HepG2 (cell line): ENCODE data around the gene TRIO. TPM values are rescaled to one million over a fixed set of nuclear protein-coding genes. Genes with fewer than 3 reads are reported as not detected.
A peak's percentile ranks its signal among the peaks of the same experiment; 100 is the strongest.

Source experiments
- BATF2 ChIP-seq: sonication (generic); formaldehyde crosslinking; IDR thresholded peaks from 2 replicates; pipeline ENCODE4 v1.8.0; 2022; ENCODE audit warnings: mild to moderate bottlenecking, missing genetic modification reagents, moderate library complexity
- CREM ChIP-seq, 2 experiments: sonication (generic) in 1 of 2; formaldehyde crosslinking in 1 of 2; IDR thresholded peaks; 2 replicates each; pipeline versions ENCODE4 v1.4.0 to v1.6.1; 2016 to 2020; ENCODE audit warnings: antibody characterized with exemption in 1 of 2, mild to moderate bottlenecking in 1 of 2, missing genetic modification reagents in 1 of 2
- ELF1 ChIP-seq: sonication (generic); formaldehyde crosslinking; IDR thresholded peaks from 2 replicates; pipeline ENCODE4 v1.4.0; 2020; ENCODE audit warnings: missing genetic modification reagents
- EZH2 ChIP-seq: conservative IDR thresholded peaks from 2 replicates; pipeline ENCODE4 v1.6.1; 2012; ENCODE audit warnings: mild to moderate bottlenecking, low read depth, low read length, moderate library complexity
- GATAD2A ChIP-seq: IDR thresholded peaks from 2 replicates; pipeline ENCODE4 v1.6.1; 2016
- HNRNPK ChIP-seq: fragments of 200-400 bp; formaldehyde crosslinking; IDR thresholded peaks from 2 replicates; pipeline ENCODE4 v1.6.1; 2018; ENCODE audit warnings: low read length, low read depth, moderate library complexity, mild to moderate bottlenecking; ENCODE audit not compliant: poor library complexity, severe bottlenecking
- IKZF5 ChIP-seq: IDR thresholded peaks from 2 replicates; pipeline ENCODE4 v1.6.1; 2018; ENCODE audit warnings: missing genetic modification reagents, mild to moderate bottlenecking, missing compliant biosample characterization
- KLF15 ChIP-seq: sonication (generic); formaldehyde crosslinking; IDR thresholded peaks from 2 replicates; pipeline ENCODE4 v1.8.1; 2023; ENCODE audit warnings: borderline replicate concordance, mild to moderate bottlenecking, inconsistent platforms, missing genetic modification reagents, mixed read lengths
- KMT2A ChIP-seq: sonication (generic); formaldehyde crosslinking; IDR thresholded peaks from 2 replicates; pipeline ENCODE4 v1.4.0; 2020; ENCODE audit warnings: missing genetic modification reagents
- MEF2D ChIP-seq: sonication (generic); formaldehyde crosslinking; IDR thresholded peaks from 2 replicates; pipeline ENCODE4 v1.5.1; 2020; ENCODE audit warnings: mild to moderate bottlenecking, missing genetic modification reagents
- MTA3 ChIP-seq: sonication (generic); formaldehyde crosslinking; IDR thresholded peaks from 2 replicates; pipeline ENCODE4 v1.4.0; 2020; ENCODE audit warnings: missing genetic modification reagents
- RXRB ChIP-seq: IDR thresholded peaks from 2 replicates; pipeline ENCODE4 v1.6.1; 2016; ENCODE audit warnings: borderline replicate concordance, missing genetic modification reagents, missing compliant biosample characterization
- ZBTB46 ChIP-seq: sonication (generic); formaldehyde crosslinking; IDR thresholded peaks from 2 replicates; pipeline ENCODE4 v1.4.0; 2020; ENCODE audit warnings: mild to moderate bottlenecking, missing genetic modification reagents, borderline replicate concordance
- ZNF18 ChIP-seq: sonication (generic); formaldehyde crosslinking; IDR thresholded peaks from 2 replicates; pipeline ENCODE4 v1.8.0; 2022; ENCODE audit warnings: mild to moderate bottlenecking, missing genetic modification reagents; ENCODE audit not compliant: insufficient replicate concordance
- ZNF232 ChIP-seq: sonication (generic); formaldehyde crosslinking; IDR thresholded peaks from 2 replicates; pipeline ENCODE4 v1.4.0; 2020; ENCODE audit warnings: missing genetic modification reagents, borderline replicate concordance
- ZNF644 ChIP-seq: IDR thresholded peaks from 2 replicates; pipeline ENCODE4 v1.6.1; 2016; ENCODE audit warnings: low read depth
- ZNF883 ChIP-seq: sonication (generic); formaldehyde crosslinking; IDR thresholded peaks from 2 replicates; pipeline ENCODE4 v1.5.1; 2020; ENCODE audit warnings: mild to moderate bottlenecking, missing genetic modification reagents; ENCODE audit errors: not compliant biosample characterization
- polyA plus RNA-seq, 8 experiments: library from polyadenylated mRNA; depleted of rRNA in 3 of 8; stranded (reverse) in 7 of 8; unstranded in 1 of 8; fragments of >200 nt; fragmentation: Illumina TruSeq in 4 of 8; extraction: Trizol in 4 of 8; gene quantifications; 2 replicates each; pipeline versions ENCODE4 v1.2.1 to v1.2.3, GENCODE V29; 2011 to 2016; ENCODE audit warnings: low read depth in 4 of 8, missing spikeins in 1 of 8, mixed read lengths in 1 of 8; ENCODE audit not compliant: insufficient read depth in 1 of 8
- total RNA-seq, 5 experiments: library from RNA; depleted of rRNA; stranded (reverse); fragments of >200 nt; fragmentation: Illumina TruSeq; extraction: Trizol; gene quantifications; 2 replicates each; pipeline ENCODE4 v1.2.3, GENCODE V29; 2016; ENCODE audit warnings: low read depth in 1 of 5
- TF ChIP-seq, protein P1 (sequence below): sonication (generic); formaldehyde crosslinking; IDR thresholded peaks from 2 replicates; pipeline ENCODE4 v1.4.0; 2020; ENCODE audit warnings: missing genetic modification reagents

TRIO gene
- total and polyA plus RNA-seq, 2 of the 13 experiments (the other 11 are each of a cell fraction or from before 2014, with no cell fraction given), result 45.2 to 45.9 TPM

- TF ChIP-seq, protein P1, sequence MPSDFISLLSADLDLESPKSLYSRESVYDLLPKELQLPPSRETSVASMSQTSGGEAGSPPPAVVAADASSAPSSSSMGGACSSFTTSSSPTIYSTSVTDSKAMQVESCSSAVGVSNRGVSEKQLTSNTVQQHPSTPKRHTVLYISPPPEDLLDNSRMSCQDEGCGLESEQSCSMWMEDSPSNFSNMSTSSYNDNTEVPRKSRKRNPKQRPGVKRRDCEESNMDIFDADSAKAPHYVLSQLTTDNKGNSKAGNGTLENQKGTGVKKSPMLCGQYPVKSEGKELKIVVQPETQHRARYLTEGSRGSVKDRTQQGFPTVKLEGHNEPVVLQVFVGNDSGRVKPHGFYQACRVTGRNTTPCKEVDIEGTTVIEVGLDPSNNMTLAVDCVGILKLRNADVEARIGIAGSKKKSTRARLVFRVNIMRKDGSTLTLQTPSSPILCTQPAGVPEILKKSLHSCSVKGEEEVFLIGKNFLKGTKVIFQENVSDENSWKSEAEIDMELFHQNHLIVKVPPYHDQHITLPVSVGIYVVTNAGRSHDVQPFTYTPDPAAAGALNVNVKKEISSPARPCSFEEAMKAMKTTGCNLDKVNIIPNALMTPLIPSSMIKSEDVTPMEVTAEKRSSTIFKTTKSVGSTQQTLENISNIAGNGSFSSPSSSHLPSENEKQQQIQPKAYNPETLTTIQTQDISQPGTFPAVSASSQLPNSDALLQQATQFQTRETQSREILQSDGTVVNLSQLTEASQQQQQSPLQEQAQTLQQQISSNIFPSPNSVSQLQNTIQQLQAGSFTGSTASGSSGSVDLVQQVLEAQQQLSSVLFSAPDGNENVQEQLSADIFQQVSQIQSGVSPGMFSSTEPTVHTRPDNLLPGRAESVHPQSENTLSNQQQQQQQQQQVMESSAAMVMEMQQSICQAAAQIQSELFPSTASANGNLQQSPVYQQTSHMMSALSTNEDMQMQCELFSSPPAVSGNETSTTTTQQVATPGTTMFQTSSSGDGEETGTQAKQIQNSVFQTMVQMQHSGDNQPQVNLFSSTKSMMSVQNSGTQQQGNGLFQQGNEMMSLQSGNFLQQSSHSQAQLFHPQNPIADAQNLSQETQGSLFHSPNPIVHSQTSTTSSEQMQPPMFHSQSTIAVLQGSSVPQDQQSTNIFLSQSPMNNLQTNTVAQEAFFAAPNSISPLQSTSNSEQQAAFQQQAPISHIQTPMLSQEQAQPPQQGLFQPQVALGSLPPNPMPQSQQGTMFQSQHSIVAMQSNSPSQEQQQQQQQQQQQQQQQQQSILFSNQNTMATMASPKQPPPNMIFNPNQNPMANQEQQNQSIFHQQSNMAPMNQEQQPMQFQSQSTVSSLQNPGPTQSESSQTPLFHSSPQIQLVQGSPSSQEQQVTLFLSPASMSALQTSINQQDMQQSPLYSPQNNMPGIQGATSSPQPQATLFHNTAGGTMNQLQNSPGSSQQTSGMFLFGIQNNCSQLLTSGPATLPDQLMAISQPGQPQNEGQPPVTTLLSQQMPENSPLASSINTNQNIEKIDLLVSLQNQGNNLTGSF (CRISPR knock-in tag), result no peak
- TF ChIP-seq KLF15 (CRISPR knock-in tag), result no peak
- TF ChIP-seq HNRNPK, result no peak
- TF ChIP-seq BATF2 (CRISPR knock-in tag), result no peak
- TF ChIP-seq EZH2, result no peak
- TF ChIP-seq RXRB (CRISPR knock-in tag), result 0 out of 2 replicates have a peak, but pooled peaks have one; percentile 31
- TF ChIP-seq MEF2D (CRISPR knock-in tag), result peak; percentile 64; the same call in 1 of the 2 replicates
- TF ChIP-seq ZNF644, result no peak
- TF ChIP-seq ZBTB46 (CRISPR knock-in tag), result no peak
- TF ChIP-seq ZNF883 (CRISPR knock-in tag), result no peak
- no peak for TF ChIP-seq ZNF232 (CRISPR knock-in tag)
- TF ChIP-seq CREM (IDR thresholded peaks at IDR 0.05), result peak; percentile 31
- no peak for TF ChIP-seq CREM (CRISPR knock-in tag; IDR thresholded peaks at IDR 0.05)
- no peak for TF ChIP-seq ZNF18 (CRISPR knock-in tag)
- TF ChIP-seq KMT2A (CRISPR knock-in tag), result peak; percentile 64; the same call in 1 of the 2 replicates
- no peak for TF ChIP-seq ELF1 (CRISPR knock-in tag)
- no peak for TF ChIP-seq MTA3 (CRISPR knock-in tag)
- peak; percentile 71; the same call in 1 of the 2 replicates for TF ChIP-seq IKZF5 (CRISPR knock-in tag)
- peak; percentile 56 for TF ChIP-seq GATAD2A (CRISPR knock-in tag)
Measured at GRCh38 chr5:14148890-14149671, 5.9 kb downstream of the TRIO start (continued).
